K562 (cell line): ENCODE results near the gene MRPS35. TPM values are rescaled to one million over a fixed set of nuclear protein-coding genes. Genes with fewer than 3 reads are reported as not detected.

Experiments
- ATAC-seq: fragments of 200-7000 bp; cut with Tn5 transposase; 3 replicates; pipeline ENCODE4 v1.9.1; 2020; ENCODE audit warnings: moderate library complexity
- BruUV-seq: library from RNA; stranded (reverse); fragments of 400-500 nt; replicated peaks from 2 replicates; lab custom pipeline; 2021; lab: Mats Ljungman, UMichigan
- CTCF ChIA-PET: fragments of 300-600 bp; formaldehyde crosslinking; extraction: SDS; loops from one replicate; lab custom pipeline; 2021; ENCODE audit warnings: low intra/inter-chr PET ratio; lab: Yijun Ruan, JAX
- POLR2A ChIA-PET: fragments of 300-600, 350-650 bp; sonication (Branson Sonifier 250); formaldehyde crosslinking; extraction: SDS; loops from one replicate; lab custom pipeline; 2021; ENCODE audit warnings: antibody characterized with exemption, inconsistent platforms; lab: Yijun Ruan, JAX
- DNase-seq, 4 experiments: peaks; one replicate each; pipeline versions ENCODE4 v3.0.0 to v3.0.0-alpha.2; 2011 to 2018; ENCODE audit warnings: low spot score in 3 of 4, mixed read lengths in 3 of 4; ENCODE audit errors: extremely low read depth in 1 of 4
- FAIRE-seq: peaks from 2 replicates; lab custom pipeline; 2011; peaks lifted over from hg19 to GRCh38; lab: Jason Lieb, UNC
- H2AFZ ChIP-seq: 2 replicates; pipeline ENCODE4 v1.6.0; 2011; ENCODE audit warnings: low read depth, low read length, control low read depth, inconsistent platforms
- H3K27ac ChIP-seq: fragments of 200-600 bp; 3 replicates; pipeline ENCODE4 v1.8.0; 2011; ENCODE audit warnings: low read depth, mild to moderate bottlenecking, control low read depth, inconsistent platforms, low read length, moderate library complexity, mixed read lengths; ENCODE audit errors: extremely low read depth
- H3K27me3 ChIP-seq, 2 experiments: fragments of 300-600 bp in 1 of 2; 2 replicates in 1 of 2; 3 replicates in 1 of 2; pipeline versions ENCODE4 v1.6.0 to v1.8.0; 2011; ENCODE audit warnings: inconsistent platforms in 2 of 2, low read length in 2 of 2, mild to moderate bottlenecking in 1 of 2, mixed read lengths in 1 of 2, moderate library complexity in 1 of 2; ENCODE audit not compliant: control insufficient read depth in 2 of 2, insufficient read depth in 2 of 2
- H3K36me3 ChIP-seq: fragments of 300-600 bp; 3 replicates; pipeline ENCODE4 v1.8.0; 2011; ENCODE audit warnings: mild to moderate bottlenecking, low read length, inconsistent platforms; ENCODE audit not compliant: control insufficient read depth, insufficient read depth
- H3K4me1 ChIP-seq, 2 experiments: fragments of 200-600 bp in 1 of 2; replicated peaks in 1 of 2; 2 replicates in 1 of 2; 3 replicates in 1 of 2; pipeline versions ENCODE4 v1.5.1 to v1.8.0; 2011; ENCODE audit warnings: inconsistent platforms in 2 of 2, low read length in 2 of 2, mild to moderate bottlenecking in 1 of 2, mixed read lengths in 1 of 2, moderate library complexity in 1 of 2; ENCODE audit not compliant: control insufficient read depth in 2 of 2, insufficient read depth in 2 of 2
- H3K4me2 ChIP-seq: 2 replicates; pipeline ENCODE4 v1.6.1; 2011; ENCODE audit warnings: low read length, control low read depth, inconsistent platforms, mixed read lengths; ENCODE audit not compliant: insufficient read depth
- H3K4me3 ChIP-seq: fragments of 200-600 bp; sonication (generic), shearing (Covaris generic); 2 replicates; pipeline ENCODE4 v1.5.1; 2016; ENCODE audit warnings: control low read depth, inconsistent platforms
- H3K79me2 ChIP-seq: fragments of 200-600 bp; 3 replicates; pipeline ENCODE4 v1.8.0; 2011; ENCODE audit warnings: low read length, inconsistent platforms; ENCODE audit not compliant: control insufficient read depth, insufficient read depth
- H3K9ac ChIP-seq, 2 experiments: 2 replicates each; pipeline versions ENCODE4 v1.6.0 to v1.6.1; 2011; ENCODE audit warnings: low read depth in 2 of 2, low read length in 2 of 2, control low read depth in 1 of 2, inconsistent platforms in 1 of 2, mild to moderate bottlenecking in 1 of 2, mixed read lengths in 1 of 2; ENCODE audit not compliant: insufficient read depth in 1 of 2
- H3K9me1 ChIP-seq: one replicate; pipeline ENCODE4 v1.6.0; 2011; ENCODE audit warnings: inconsistent platforms, mild to moderate bottlenecking, low read length, moderate library complexity; ENCODE audit not compliant: control insufficient read depth, insufficient read depth
- H3K9me3 ChIP-seq: replicated peaks from 2 replicates; pipeline ENCODE4 v1.5.1; 2011; ENCODE audit warnings: low read depth, low read length, inconsistent platforms; ENCODE audit not compliant: control insufficient read depth, insufficient read depth
- H4K20me1 ChIP-seq: replicated peaks from 2 replicates; pipeline ENCODE4 v1.6.1; 2011; ENCODE audit warnings: low read length, inconsistent platforms, mixed read lengths; ENCODE audit not compliant: control insufficient read depth, insufficient read depth
- ARID3A ChIP-seq: IDR thresholded peaks from 2 replicates; pipeline ENCODE4 v1.6.1; 2012; ENCODE audit warnings: low read depth, low read length, improper control_type of control experiment, borderline replicate concordance
- BCOR ChIP-seq: fragments of 450-650 bp; IDR thresholded peaks from 2 replicates; pipeline ENCODE4 v1.6.1; 2016
- BMI1 ChIP-seq: fragments of 150-350 bp; IDR thresholded peaks from 2 replicates; pipeline ENCODE4 v1.6.1; 2014; ENCODE audit warnings: low read length
- CHD4 ChIP-seq: fragments of 200-600 bp; sonication (generic); IDR thresholded peaks from 3 replicates; pipeline ENCODE4 v1.6.1; 2012; ENCODE audit warnings: low read depth, mild to moderate bottlenecking, mixed read lengths, low read length, inconsistent platforms; ENCODE audit not compliant: insufficient read depth, insufficient replicate concordance, poor library complexity, severe bottlenecking
- E2F4 ChIP-seq: sonication (generic); formaldehyde crosslinking; IDR thresholded peaks from 2 replicates; pipeline ENCODE4 v1.8.0; 2022; ENCODE audit warnings: mild to moderate bottlenecking, low read depth, missing genetic modification reagents
- HES1 ChIP-seq: fragments of 450-650 bp; IDR thresholded peaks from 2 replicates; pipeline ENCODE4 v1.6.1; 2016; ENCODE audit warnings: low read depth, mild to moderate bottlenecking, moderate library complexity
- NR3C1 ChIP-seq: sonication (generic); formaldehyde crosslinking; IDR thresholded peaks from 2 replicates; pipeline ENCODE4 v1.8.1; 2022; ENCODE audit warnings: missing genetic modification reagents
- PML ChIP-seq: IDR thresholded peaks from 2 replicates; pipeline ENCODE4 v1.6.1; 2012; ENCODE audit warnings: low read length, inconsistent platforms
- POLR2H ChIP-seq: IDR thresholded peaks from 2 replicates; pipeline ENCODE4 v1.6.1; 2016; ENCODE audit warnings: missing genetic modification characterization, low read depth, mild to moderate bottlenecking, control low read depth, missing compliant biosample characterization, moderate library complexity
- PURB ChIP-seq: sonication (generic); formaldehyde crosslinking; IDR thresholded peaks from 2 replicates; pipeline ENCODE4 v1.9.0; 2021; ENCODE audit warnings: low read depth, mild to moderate bottlenecking, missing genetic modification reagents
- RBBP5 ChIP-seq: fragments of 200-600 bp; sonication (generic); IDR thresholded peaks from 2 replicates; pipeline ENCODE4 v1.6.1; 2012; ENCODE audit warnings: borderline replicate concordance, mild to moderate bottlenecking, low read length, control low read depth, inconsistent platforms; ENCODE audit not compliant: insufficient read depth, poor library complexity, severe bottlenecking
- SIN3B ChIP-seq: fragments of 450-650 bp; IDR thresholded peaks from 2 replicates; pipeline ENCODE4 v1.6.1; 2017; ENCODE audit warnings: low read depth, mild to moderate bottlenecking, moderate library complexity
- STAT5B ChIP-seq: fragments of 250-450 bp; sonication (Bioruptor Pico); IDR thresholded peaks from 2 replicates; pipeline ENCODE4 v1.8.0; 2021; ENCODE audit warnings: mild to moderate bottlenecking, inconsistent platforms
- SUPT5H ChIP-seq: fragments of 450-650 bp; IDR thresholded peaks from 2 replicates; pipeline ENCODE4 v1.6.1; 2016
- ZBTB17 ChIP-seq: fragments of 450-650 bp; formaldehyde crosslinking; IDR thresholded peaks from 2 replicates; pipeline ENCODE4 v1.4.0; 2020; ENCODE audit warnings: mild to moderate bottlenecking
- ZNF395 ChIP-seq: fragments of 200-800 bp; sonication (Bioruptor generic); IDR thresholded peaks from 2 replicates; pipeline ENCODE4 v1.6.1; 2017; ENCODE audit warnings: missing genetic modification characterization, missing compliant biosample characterization
- ZNF436 ChIP-seq: fragments of 250-450, 450-650 bp; sonication (Bioruptor Pico); formaldehyde crosslinking; IDR thresholded peaks from 2 replicates; pipeline ENCODE4 v1.7.0; 2020; ENCODE audit warnings: mild to moderate bottlenecking
- ZNF507 ChIP-seq: conservative IDR thresholded peaks from 2 replicates; pipeline ENCODE4 v1.6.1; 2017; ENCODE audit warnings: missing genetic modification characterization, missing compliant biosample characterization
- ZZZ3 ChIP-seq: fragments of 450-650 bp; IDR thresholded peaks from 2 replicates; pipeline ENCODE4 v1.6.1; 2016; ENCODE audit warnings: antibody characterized with exemption, mild to moderate bottlenecking, moderate library complexity
- WGBS: fragments of 100-300 bp; shearing (Covaris generic); methylation state at CpG from one replicate; pipeline ENCODE4 v1.1.6; 2016; ENCODE audit warnings: low coverage, mixed read lengths; ENCODE audit not compliant: insufficient coverage; ENCODE audit errors: missing lambda C conversion rate; 5-methylcytosine and 5-hydroxymethylcytosine counted together
- in situ Hi-C: fragments of 300-500 bp; cut with MboI; formaldehyde crosslinking; loops from 4 replicates; pipeline ENCODE4 v1.15.0; 2018; ENCODE audit warnings: inconsistent platforms, mixed read lengths
- intact Hi-C: fragments of 100-400 bp; cut with micrococcal nuclease; formaldehyde crosslinking; loops from 2 replicates; pipeline ENCODE4 v1.14.2; 2022
- polyA plus RNA-seq, 8 experiments: library from polyadenylated mRNA; depleted of rRNA in 4 of 8; stranded (reverse) in 5 of 8; unstranded in 3 of 8; fragments of >200 nt; fragmentation: Nextera tagmentation in 2 of 8; fragmentation: Illumina TruSeq in 1 of 8; extraction: Ambion mirVana in 2 of 8; extraction: Trizol in 1 of 8; gene quantifications; 2 replicates each; pipeline versions ENCODE4 v1.2.1 to v1.2.3, GENCODE V29; 2011 to 2014; ENCODE audit warnings: inconsistent platforms in 1 of 8, missing spikeins in 1 of 8
- total RNA-seq, 7 experiments: library from RNA; depleted of rRNA in 6 of 7; stranded (reverse); fragments of >200 nt in 6 of 7; fragmentation: Illumina TruSeq in 2 of 7; extraction: Trizol in 2 of 7; gene quantifications; 2 replicates each; pipeline versions ENCODE4 v1.2.1 to v1.2.3, GENCODE V29; 2011 to 2021; ENCODE audit warnings: low replicate concordance in 1 of 7

The MRPS35 gene
- total and polyA plus RNA-seq, 9 of the 15 experiments (the other 6 are each of a cell fraction or from before 2014, with no cell fraction given) = 79.0 to 183 (median 114) TPM

- H3K4me3 ChIP-seq = no peak overlapping the region
- TF ChIP-seq NR3C1 (CRISPR knock-in tag) (no peak), ZNF507 (tag) (no peak), PML (no peak), E2F4 (CRISPR knock-in tag) (no peak), ARID3A (no peak), ZNF436 (no peak), HES1 (no peak), BMI1 (no peak), RBBP5 (no peak), ZBTB17 (CRISPR knock-in tag) (no peak), BCOR (no peak), CHD4 (no peak), STAT5B (CRISPR knock-in tag) (no peak), ZNF395 (CRISPR knock-in tag) (no peak), PURB (CRISPR knock-in tag) (no peak), SIN3B (no peak), POLR2H (tag) (no peak), SUPT5H (no peak), ZZZ3 (no peak)
- TF ChIP-seq, all 486 proteins: peak for 0
- Histone ChIP-seq H4K20me1 (no peaks in the 10 kb centered on the region), H3K4me2 (no peak overlapping the region), H2AFZ (no peak overlapping the region), H3K36me3 (no peaks in the 10 kb centered on the region), H3K27me3 (peaks cover 0 to 13% of the 10 kb centered on the region in 2 experiments; a peak in 2 of 5 replicates), H3K4me1 (no peaks in the 10 kb centered on the region), H3K9me1 (no peaks in the 10 kb centered on the region), H3K9me3 (no peaks in the 10 kb centered on the region), H3K79me2 (no peaks in the 10 kb centered on the region), H3K9ac (no peak overlapping the region), H3K27ac (no peak overlapping the region)
- 4% methylated on average over 3 of the region's 3 CpGs for WGBS
- no TSS peak for BruUV-seq
- ChIA-PET CTCF (no interaction called here), POLR2A (no interaction called here)
- ATAC-seq (no peak), DNase-seq (no peak), FAIRE-seq (no peak)
- in situ Hi-C loops = no loop called here
- intact Hi-C loops = no loop called here
These were observed 44.1 kb upstream of the MRPS35 start for GRCh38 chr12:27666510-27666909.
